Suppressor macrophage treated with lipopolysaccharide for 4 hours (primary cell): ENCODE measurements around the gene FCHSD2.
"Not testable (repeated sequence)": the region's sequence is repeated elsewhere in the genome, so short reads cannot be mapped to it uniquely, and the experiment has no call there.

ENCODE experiments used
- DNase-seq: peaks from one replicate; pipeline ENCODE4 v3.0.0-alpha.2; 2020

The FCHSD2 gene

DNA sequence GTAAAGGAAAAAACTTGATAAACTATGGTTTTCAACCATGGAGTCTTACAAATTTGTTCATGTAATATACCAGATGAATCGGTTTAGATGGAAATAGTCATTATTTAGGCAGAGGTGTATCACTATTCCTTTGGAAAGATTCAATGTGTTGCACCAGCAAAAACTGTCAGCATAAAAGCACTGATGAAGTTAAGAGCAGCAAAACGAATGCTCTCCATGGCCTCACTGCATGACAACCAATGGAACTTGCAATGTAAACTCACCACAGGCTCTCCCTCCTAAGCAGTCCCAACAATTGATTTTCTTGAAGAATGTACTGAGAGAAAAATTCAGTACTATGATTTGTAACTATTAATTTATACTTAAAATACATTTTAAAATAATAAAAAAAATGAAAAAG lies 139.9 kb downstream of the FCHSD2 start:
- no peak for DNase-seq

DNA sequence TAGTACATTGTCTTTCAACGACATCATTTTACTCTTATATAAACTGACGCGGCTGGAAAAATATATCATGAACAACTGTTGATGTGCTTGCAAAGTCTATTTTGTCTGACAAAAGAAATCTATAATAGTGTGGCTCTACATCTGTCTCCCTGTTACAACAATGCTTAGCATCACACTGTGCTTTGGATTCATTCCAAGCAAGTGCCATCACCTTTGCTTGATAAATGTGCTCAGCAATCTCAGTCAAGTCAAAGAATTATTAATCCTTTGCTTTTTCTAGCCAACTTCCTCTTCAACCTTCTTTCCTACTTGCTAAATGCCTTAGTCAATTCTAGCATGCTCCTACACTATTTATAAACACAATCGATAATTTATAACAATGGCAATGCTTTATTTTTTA lies 140.5 kb downstream of the FCHSD2 start:
- DNase-seq, result no peak

DNA sequence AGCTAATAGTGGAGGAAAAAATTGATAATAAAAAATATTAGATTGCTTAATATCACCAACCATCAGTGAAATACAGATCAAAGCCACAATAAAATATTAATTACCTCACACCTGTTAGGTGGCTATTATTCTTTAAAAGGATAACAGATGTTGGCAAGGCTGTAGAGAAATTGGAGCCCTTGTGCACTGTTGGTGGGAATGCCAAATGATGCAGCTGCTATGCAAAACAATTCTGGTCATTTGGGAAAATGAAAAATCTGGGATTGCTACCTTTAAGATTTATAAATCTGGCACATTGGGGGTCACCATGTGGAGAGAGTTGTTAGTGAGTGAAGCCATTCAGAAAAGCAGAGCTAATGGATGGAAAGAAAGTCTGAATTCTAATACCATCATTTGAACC lies 143.4 kb downstream of the FCHSD2 start:
- no peak for DNase-seq

DNA sequence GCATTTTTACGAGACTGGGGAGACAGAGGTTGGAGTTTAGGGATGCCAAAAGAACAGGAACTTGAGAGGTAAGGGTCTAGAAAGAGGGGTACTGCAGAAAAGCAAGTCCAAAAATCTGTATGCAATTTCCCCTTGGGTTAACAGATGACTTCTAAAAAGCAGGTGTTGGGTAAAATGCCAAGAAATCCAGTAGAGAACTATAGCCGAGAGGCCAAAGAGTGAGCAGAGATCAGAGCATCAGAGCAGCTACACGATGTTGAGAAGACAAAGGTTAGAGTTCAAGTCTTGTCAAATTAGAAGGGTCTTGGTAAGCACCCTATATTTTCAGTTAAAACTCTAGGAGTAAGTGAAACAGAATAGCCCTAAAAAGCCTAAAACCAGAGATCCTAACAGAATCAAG lies 145.2 kb downstream of the FCHSD2 start:
- DNase-seq, result peak; percentile 31

DNA sequence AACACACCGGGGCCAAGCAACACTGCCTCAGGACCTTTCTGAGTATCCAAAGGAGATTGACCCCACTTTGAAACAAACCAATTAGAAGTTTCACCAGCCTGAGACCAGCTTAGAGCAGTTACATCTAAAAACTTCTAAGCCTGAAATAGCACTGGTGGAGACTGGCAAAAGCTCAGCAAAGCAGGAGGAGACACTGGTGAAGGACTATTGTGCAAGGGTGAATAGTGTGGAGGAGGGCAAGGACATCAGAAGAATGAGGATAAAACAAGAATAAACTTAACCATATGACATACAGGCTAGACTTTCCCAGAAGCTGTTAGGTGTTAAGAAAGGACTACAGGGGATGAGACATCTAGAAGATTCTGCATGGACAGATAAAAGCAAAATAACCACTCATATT lies 152.4 kb downstream of the FCHSD2 start:
- DNase-seq, result no peak

GRCh38 chr11:72988821-72989220 lies 153.3 kb downstream of the FCHSD2 start:
- no peak for DNase-seq

DNA sequence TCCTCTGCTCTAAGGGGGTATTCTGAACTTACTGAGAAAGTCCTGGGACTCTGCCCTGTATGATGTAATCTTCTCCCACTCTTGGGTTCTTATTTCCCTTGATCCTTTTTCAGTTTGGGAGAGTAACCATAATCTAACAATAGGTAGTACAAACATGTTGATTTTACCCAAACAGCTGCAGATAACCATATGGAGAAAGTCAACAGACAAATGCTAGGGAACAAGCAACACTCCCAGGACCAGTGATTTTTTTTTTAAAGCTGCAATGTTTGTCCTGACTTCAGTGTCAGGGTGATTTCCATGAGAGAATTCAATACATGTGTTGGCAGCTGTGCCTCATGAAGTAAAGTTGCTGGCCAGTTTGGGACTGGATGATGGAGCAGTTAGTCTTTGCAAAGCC lies 156.5 kb downstream of the FCHSD2 start:
- DNase-seq, result no peak

DNA sequence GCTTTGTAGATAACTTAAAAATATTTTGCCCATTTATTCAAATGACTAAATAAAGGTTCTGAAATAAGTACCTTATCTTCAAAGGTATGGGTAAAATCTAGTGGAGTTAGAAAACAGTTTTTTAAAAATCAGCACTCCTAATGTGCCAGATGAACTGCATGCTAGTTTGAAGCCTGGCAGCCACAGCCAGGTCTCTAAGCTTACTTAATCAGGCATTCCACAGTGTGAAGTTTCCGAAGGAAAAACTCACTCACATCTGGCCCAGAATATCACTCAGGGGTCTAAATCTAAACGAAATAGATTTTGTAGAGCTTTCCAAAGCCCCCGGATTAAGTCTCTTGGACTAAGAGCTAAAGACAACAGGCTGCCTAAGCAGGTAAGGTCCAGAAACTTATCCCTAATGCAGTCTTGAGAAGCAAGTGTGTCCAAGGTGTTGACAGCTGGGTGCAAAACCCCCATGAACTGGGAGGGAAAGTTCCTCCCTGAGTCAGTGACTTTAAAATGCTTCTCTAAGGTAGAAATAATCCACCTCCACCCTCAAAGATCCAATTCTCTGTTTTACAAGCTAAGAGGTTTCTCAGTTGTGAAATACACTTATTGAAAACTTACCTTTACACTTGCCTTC lies 157.6 kb downstream of the FCHSD2 start:
- DNase-seq, result no peak

DNA sequence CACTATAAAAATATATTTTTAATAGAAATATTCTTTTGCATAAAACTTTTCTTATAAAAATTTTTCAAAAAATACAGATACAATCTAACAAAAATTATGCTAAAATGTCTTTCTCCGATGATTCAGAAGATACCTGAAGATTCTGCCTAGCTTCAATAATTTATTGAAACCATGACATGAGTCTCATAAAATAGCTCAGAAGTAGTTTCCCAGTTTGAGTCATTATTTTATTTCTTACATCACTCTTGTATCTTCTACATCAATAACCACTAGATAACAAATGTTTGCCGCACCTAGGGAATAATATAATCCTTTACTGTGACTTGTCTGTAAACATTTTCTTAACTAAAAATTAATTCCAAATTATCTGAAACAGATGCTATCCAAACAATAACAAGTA lies 158.6 kb downstream of the FCHSD2 start:
- no peak for DNase-seq

DNA sequence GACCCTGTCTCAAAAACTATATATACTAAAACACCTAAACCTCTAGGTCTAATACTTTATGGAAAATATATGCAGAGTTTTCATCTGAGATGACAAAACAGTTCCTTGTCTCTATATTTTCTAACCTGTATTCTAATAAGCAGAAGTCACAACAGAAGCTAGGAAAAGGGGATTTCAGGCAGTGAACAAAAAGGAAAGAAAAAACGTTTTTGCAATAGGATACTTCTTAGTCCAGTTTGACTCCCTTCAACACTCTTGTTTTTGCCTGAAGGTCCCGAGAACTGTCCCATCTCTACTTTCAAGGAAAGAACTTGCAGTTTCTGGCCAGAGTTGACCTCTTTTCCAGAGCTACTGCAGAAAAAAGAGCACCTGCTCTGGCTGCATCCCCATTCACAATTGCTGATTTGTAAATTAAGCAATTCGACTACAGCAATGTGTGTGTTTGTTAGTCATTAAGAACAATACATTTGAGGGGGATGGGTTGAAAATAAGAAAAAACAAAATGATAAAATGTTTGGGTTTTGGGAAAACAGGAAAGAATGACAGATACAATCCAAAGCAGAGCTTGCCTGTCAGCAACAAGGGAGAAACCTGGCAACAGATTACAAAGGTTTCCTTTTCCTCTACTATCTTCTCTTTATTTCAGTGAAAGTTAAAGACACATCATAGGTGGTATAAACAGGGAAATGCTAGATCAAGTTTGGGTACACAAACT lies 160.0 kb downstream of the FCHSD2 start:
- peak; percentile 51 for DNase-seq

GRCh38 chr11:72981080-72981479 lies 161.0 kb downstream of the FCHSD2 start:
- DNase-seq, result no peak

DNA sequence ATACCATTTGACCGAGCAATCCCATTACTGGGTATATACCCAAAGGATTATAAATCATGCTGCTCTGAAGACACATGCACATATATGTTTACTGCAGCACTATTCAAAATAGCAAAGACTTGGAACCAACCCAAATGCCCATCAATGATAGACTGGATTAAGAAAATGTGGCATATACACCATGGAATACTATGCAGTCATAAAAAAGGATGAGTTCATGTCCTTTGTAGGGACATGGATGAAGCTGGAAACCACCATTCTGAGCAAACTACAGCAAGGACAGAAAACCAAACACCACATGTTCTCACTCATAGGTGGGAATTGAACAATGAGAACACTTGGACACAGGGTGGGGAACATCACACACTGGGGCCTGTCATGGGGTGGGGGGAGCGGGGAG lies 164.3 kb downstream of the FCHSD2 start:
- DNase-seq, result not testable (repeated sequence)

- not testable (repeated sequence) for DNase-seq
Measured at GRCh38 chr11:72976522-72976892, 165.6 kb downstream of the FCHSD2 start.

DNA sequence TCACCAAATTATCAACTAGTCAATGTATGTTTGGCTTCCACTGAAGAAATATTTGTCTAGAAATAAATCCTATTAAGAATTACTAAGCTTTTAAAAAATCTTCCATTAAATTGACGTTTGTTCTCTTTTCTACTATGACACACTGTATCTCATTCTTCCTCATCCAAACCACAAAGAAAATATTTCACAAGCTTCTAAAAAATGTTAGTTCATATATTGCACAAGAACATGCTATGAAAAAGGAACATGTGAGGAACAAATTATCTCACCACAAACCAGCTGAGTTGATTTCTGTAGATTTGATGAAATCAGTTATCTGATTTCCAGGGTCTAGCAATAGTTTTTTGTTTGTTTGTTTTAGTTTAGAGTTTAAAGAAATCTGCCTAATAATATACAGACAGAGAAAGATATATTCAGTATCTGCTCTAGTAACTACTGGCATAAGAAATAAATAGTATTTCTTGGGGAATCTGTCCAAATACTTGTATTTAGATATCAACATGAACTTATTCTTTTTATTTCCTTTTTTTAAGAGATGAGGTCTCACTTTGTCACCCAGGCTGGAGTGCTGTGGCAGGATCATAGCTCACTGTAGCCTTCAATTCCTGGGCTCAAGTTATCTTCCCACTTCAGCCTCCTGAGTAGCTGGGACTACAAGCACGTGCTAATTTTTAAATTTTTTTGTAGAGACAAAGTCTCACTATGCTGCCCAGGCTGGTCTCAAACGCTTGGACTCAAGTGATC lies 166.2 kb downstream of the FCHSD2 start:
- DNase-seq, result peak; percentile 87

DNA sequence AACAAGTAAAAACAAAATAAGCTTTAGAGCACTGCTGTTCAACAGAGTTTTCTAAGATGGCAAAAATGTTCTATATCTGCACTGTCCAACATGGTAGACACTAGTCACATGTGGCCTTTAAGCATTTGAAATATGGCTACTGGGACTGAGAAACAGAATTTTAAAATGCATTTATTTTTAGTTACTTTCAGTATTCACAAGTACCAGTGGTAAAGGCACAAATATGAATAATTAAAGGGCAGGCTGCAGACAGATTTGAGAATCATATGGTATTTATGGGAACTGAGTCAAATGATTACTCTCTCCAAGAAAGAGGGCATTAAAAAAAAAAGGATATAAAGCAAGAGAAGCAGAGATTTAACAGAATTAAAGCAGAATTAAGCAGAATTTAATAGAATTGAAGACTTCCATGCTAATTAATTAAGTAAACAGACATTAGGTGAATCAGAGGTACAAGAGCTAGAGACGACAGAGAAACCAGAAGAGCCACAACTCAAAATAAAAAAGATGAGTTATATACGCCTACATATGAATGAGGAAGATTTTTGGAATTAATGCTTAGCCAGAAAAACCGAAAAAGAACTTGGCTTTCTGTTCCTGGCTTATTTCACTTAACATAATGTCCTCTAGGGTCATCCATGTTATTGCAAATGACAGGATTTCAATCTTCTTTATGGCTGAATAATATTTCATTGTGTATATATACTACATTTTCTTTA lies 167.5 kb downstream of the FCHSD2 start:
- DNase-seq, result peak; percentile 48

DNA sequence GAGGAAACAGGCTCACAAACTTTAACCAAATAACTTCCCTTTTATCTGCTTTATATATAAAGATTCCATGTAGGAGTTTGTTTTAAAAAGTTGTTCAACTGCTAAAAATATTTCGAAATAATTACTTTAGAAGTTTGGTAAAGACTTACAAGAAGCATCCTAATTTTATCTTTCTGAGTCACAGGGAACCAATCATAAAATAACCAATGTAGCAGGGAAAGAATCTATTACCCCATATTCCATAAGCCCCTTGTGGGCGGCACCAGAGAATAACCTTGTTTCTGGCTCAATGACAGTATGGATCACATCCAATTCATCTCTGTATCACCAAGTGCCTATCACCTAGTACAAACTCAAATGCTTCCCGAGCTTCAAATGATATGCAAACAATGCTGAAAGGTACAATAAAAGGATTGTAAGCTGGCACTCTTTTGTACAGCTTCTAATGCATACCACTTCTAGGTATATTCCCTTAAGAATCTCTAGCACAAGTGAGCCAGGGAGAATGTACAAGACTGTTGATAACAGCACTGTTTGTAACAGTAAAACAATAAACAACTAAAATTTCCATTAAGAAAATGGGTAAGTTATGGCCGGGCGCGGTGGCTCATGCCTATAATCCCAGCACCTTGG lies 169.5 kb downstream of the FCHSD2 start:
- peak; percentile 57 for DNase-seq

- DNase-seq, result no peak
Measured at GRCh38 chr11:72971192-72971967, 170.7 kb downstream of the FCHSD2 start.

GRCh38 chr11:72970557-72971118 lies 171.5 kb downstream of the FCHSD2 start:
- no peak for DNase-seq

DNA sequence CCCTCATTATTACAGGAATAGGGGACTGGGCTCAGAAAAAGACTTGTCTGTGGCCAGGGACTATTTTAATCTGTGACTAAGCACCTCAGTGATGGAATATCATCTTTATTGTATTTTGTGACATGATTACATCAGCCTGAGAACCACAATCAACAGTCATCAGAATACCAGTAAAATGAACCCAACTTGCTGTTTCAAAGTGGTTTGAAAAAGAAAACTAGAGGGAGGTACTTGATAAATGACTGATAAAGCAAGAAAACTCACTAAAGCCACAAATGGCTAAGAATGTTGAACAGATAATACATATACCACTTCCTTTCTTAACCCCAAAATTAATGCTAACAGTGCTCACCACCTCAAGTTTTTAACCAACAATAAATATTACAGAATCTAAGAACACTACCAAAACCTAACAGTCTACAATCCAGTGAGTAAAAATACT lies 172.2 kb downstream of the FCHSD2 start:
- DNase-seq, result peak; percentile 77

DNA sequence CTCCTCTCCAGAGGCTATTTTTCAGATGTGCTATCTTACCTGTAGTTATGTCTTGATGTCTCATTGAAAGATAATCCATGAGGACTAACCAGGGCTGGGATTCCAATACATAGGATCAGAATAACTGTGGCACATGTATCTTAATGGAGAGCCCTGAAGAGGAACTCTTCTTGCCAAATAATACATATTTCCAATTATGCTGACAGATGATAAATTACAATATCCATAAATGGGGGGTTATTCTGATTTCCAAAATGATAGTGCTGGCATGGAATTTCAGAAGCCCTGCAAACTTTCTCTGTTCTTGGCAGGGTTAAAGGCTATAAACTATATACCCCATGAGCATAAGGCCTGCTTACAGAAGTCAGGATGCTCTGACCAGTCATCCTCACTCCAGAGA lies 173.7 kb downstream of the FCHSD2 start:
- no peak for DNase-seq

- DNase-seq, result no peak
Measured at GRCh38 chr11:72965672-72966071, 176.4 kb downstream of the FCHSD2 start.

DNA sequence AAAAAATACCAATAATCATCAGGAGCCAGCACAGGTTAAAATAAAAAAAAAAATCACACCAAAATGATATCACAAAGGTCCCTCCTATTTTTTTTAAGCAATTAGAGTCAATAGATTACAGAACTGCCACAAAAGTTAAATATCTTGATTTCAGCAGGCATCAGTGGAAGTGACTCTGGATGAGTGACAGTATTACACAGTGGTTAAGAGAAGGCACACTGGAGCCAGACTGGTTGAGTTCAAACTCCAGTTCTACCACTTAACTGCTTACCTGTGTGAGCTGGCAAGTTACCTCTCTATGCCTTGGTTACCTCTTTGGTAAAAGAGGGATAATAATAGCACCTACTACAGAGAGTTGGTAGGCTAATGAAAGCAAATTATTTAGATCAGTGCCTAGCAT lies 179.4 kb downstream of the FCHSD2 start:
- DNase-seq, result no peak
